Breast epithelium (tissue), 3 donors: ENCODE results near the gene TEX28.

Experiments used
- POLR2A ChIP-seq: fragments of 450-650 bp; IDR thresholded peaks from one replicate; pipeline ENCODE4 v1.6.1; 2016; ENCODE audit warnings: antibody characterized with exemption, mild to moderate bottlenecking, moderate library complexity
- TF ChIP-seq, protein P1 (sequence below), 3 donors: fragments of 450-650 bp; IDR thresholded peaks; one replicate each; pipeline ENCODE4 v1.5.1; 2016 to 2017; ENCODE audit warnings: antibody characterized with exemption in 3 of 3, mild to moderate bottlenecking in 3 of 3, moderate library complexity in 3 of 3

DNA sequence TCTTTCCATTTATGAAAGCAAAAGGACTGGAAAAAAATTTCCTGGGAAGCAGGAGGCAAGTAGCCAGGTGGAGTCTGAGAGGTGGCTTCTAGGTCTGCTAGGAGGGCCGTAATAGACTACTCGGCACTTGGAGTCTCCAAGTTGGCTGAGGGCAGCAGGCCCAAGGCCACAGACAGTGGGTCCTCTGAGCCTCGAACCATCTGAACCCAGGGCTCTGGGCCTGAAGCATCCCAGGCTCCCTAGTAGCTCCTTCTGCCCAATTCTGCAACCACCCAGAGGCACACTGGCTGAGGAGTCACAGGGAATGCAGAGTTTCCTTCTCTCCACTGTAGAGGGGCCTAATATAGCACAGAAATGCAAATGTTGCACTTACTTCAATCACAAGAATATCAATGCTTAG lies 20.5 kb upstream of the TEX28 start:
- TF ChIP-seq POLR2A = no peak
- TF ChIP-seq, protein P1, sequence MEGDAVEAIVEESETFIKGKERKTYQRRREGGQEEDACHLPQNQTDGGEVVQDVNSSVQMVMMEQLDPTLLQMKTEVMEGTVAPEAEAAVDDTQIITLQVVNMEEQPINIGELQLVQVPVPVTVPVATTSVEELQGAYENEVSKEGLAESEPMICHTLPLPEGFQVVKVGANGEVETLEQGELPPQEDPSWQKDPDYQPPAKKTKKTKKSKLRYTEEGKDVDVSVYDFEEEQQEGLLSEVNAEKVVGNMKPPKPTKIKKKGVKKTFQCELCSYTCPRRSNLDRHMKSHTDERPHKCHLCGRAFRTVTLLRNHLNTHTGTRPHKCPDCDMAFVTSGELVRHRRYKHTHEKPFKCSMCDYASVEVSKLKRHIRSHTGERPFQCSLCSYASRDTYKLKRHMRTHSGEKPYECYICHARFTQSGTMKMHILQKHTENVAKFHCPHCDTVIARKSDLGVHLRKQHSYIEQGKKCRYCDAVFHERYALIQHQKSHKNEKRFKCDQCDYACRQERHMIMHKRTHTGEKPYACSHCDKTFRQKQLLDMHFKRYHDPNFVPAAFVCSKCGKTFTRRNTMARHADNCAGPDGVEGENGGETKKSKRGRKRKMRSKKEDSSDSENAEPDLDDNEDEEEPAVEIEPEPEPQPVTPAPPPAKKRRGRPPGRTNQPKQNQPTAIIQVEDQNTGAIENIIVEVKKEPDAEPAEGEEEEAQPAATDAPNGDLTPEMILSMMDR (IDR thresholded peaks at IDR 0.05) = no peak
